ENCODE results near the gene LONRF2. TPM values are rescaled to one million over a fixed set of nuclear protein-coding genes. Genes with fewer than 3 reads are reported as not detected.

Gene LONRF2
- total RNA-seq, 1 experiment from 2014 or later = 3.5 TPM

- intact Hi-C loops (cut with micrococcal nuclease; ENCODE audit: unreplicated experiment) = no loop called here
- Histone ChIP-seq H3K4me3 (ENCODE audit: low read depth, low read length, poor library complexity, severe bottlenecking) (no peak overlapping the region), H3K4me1 (ENCODE audit: insufficient read depth, low read length, poor library complexity, severe bottlenecking) (no peaks in the 10 kb centered on the region), H3K9me3 (ENCODE audit: low read depth, low read length, poor library complexity, severe bottlenecking) (no peaks in the 10 kb centered on the region), H3K27ac (ENCODE audit: low read depth, low read length, poor library complexity, severe bottlenecking) (no peak overlapping the region), H3K27me3 (replicated peaks; ENCODE audit: insufficient read depth, low read depth, low read length, poor library complexity) (peaks cover 16% of the 10 kb centered on the region), H3K36me3 (ENCODE audit: insufficient read depth, low read length, poor library complexity, severe bottlenecking) (no peaks in the 10 kb centered on the region)
- ChIA-PET POLR2A (ENCODE audit: low non-redundant PET) (no interaction called here), CTCF (no interaction called here)
- DNase-seq (ENCODE audit: low spot score) = no peak
- TF ChIP-seq EZH2 (IDR thresholded peaks at IDR 0.05; ENCODE audit: borderline replicate concordance, low read depth, low read length, poor library complexity, severe bottlenecking) (no peak), CTCF (conservative IDR thresholded peaks at IDR 0.05; ENCODE audit: low read depth, low read length) (no peak)
- no TSS peak for BruUV-seq (replicated peaks)
These were observed 89.2 kb downstream of the LONRF2 start for GRCh38 chr2:100233061-100233460.

- DNase-seq (ENCODE audit: low spot score) = no peak
- no peak for TF ChIP-seq CTCF (conservative IDR thresholded peaks at IDR 0.05; ENCODE audit: low read depth, low read length)
- no peak for TF ChIP-seq EZH2 (IDR thresholded peaks at IDR 0.05; ENCODE audit: borderline replicate concordance, low read depth, low read length, poor library complexity, severe bottlenecking)
- H3K9me3 ChIP-seq (ENCODE audit: low read depth, low read length, poor library complexity, severe bottlenecking) = no peaks in the 10 kb centered on the region
- ChIA-PET POLR2A (ENCODE audit: low non-redundant PET) (no interaction called here), CTCF (no interaction called here)
- no peak overlapping the region for H3K27ac ChIP-seq (ENCODE audit: low read depth, low read length, poor library complexity, severe bottlenecking)
- H3K27me3 ChIP-seq (replicated peaks; ENCODE audit: insufficient read depth, low read depth, low read length, poor library complexity) = peaks cover 36% of the 10 kb centered on the region
- no peak overlapping the region for H3K4me3 ChIP-seq (ENCODE audit: low read depth, low read length, poor library complexity, severe bottlenecking)
- no peaks in the 10 kb centered on the region for H3K36me3 ChIP-seq (ENCODE audit: insufficient read depth, low read length, poor library complexity, severe bottlenecking)
- intact Hi-C loops (cut with micrococcal nuclease; ENCODE audit: unreplicated experiment) = no loop called here
- no peaks in the 10 kb centered on the region for H3K4me1 ChIP-seq (ENCODE audit: insufficient read depth, low read length, poor library complexity, severe bottlenecking)
- BruUV-seq (replicated peaks) = no TSS peak
These were observed 91.5 kb downstream of the LONRF2 start for GRCh38 chr2:100230754-100231153.

GRCh38 chr2:100228967-100229366 is 93.3 kb downstream of the LONRF2 start:
- TF ChIP-seq EZH2 (IDR thresholded peaks at IDR 0.05; ENCODE audit: borderline replicate concordance, low read depth, low read length, poor library complexity, severe bottlenecking) (no peak), CTCF (conservative IDR thresholded peaks at IDR 0.05; ENCODE audit: low read depth, low read length) (no peak)
- Histone ChIP-seq H3K4me1 (ENCODE audit: insufficient read depth, low read length, poor library complexity, severe bottlenecking) (no peaks in the 10 kb centered on the region), H3K27ac (ENCODE audit: low read depth, low read length, poor library complexity, severe bottlenecking) (no peak overlapping the region), H3K4me3 (ENCODE audit: low read depth, low read length, poor library complexity, severe bottlenecking) (no peak overlapping the region), H3K27me3 (replicated peaks; ENCODE audit: insufficient read depth, low read depth, low read length, poor library complexity) (peaks cover 51% of the 10 kb centered on the region), H3K36me3 (ENCODE audit: insufficient read depth, low read length, poor library complexity, severe bottlenecking) (no peaks in the 10 kb centered on the region), H3K9me3 (ENCODE audit: low read depth, low read length, poor library complexity, severe bottlenecking) (no peaks in the 10 kb centered on the region)
- no peak for DNase-seq (ENCODE audit: low spot score)
- no TSS peak for BruUV-seq (replicated peaks)
- POLR2A ChIA-PET (ENCODE audit: low non-redundant PET) = no interaction called here
- CTCF ChIA-PET = no interaction called here
- intact Hi-C loops (cut with micrococcal nuclease; ENCODE audit: unreplicated experiment) = no loop called here
